Measurements from ENCODE around the gene GOLGA5. TPM values are rescaled to one million over a fixed set of nuclear protein-coding genes. Genes with fewer than 3 reads are reported as not detected.

GOLGA5 gene
- total RNA-seq, 1 donor from 2014 or later = 16.6 TPM

GRCh38 chr14:92797935-92798653 is 4.0 kb downstream of the GOLGA5 start:
- H3K36me3 Mint-ChIP-seq (ENCODE audit: low read depth) = peaks cover 48% of the 10 kb centered on the region
- intact Hi-C loops (cut with micrococcal nuclease) = no loop called here
- CTCF ChIA-PET = interaction anchor here (1.0 kb wide), 1 partner anchor 10 kb away, joined by 3 read pairs; no protein-coding TSS in a partner anchor
- no peak overlapping the region for H3K27ac Mint-ChIP-seq
- DNase-seq (no peak), ATAC-seq (ENCODE audit: low read depth) (no peak)
- H3K4me1 Mint-ChIP-seq = peaks cover 52% of the 10 kb centered on the region
- no peak overlapping the region for H3K4me3 Mint-ChIP-seq
- H3K27me3 Mint-ChIP-seq = no peaks in the 10 kb centered on the region
- H3K9me3 Mint-ChIP-seq = no peaks in the 10 kb centered on the region
- no peak for TF ChIP-seq CTCF (IDR thresholded peaks at IDR 0.05)
- POLR2A ChIA-PET = no interaction called here

GRCh38 chr14:92798811-92799210 is 4.7 kb downstream of the GOLGA5 start:
- peaks cover 55% of the 10 kb centered on the region for H3K36me3 Mint-ChIP-seq (ENCODE audit: low read depth)
- ChIA-PET POLR2A (interaction anchor here (0.7 kb wide), 1 partner anchor 333 kb away, joined by 5 read pairs; no protein-coding TSS in a partner anchor), CTCF (interaction anchor here (1.0 kb wide), 1 partner anchor 9 kb away, joined by 3 read pairs; no protein-coding TSS in a partner anchor)
- TF ChIP-seq CTCF (IDR thresholded peaks at IDR 0.05) = no peak
- H3K27me3 Mint-ChIP-seq = no peaks in the 10 kb centered on the region
- peaks cover 47% of the 10 kb centered on the region for H3K4me1 Mint-ChIP-seq
- H3K27ac Mint-ChIP-seq = no peak overlapping the region
- intact Hi-C loops (cut with micrococcal nuclease) = no loop called here
- DNase-seq (no peak), ATAC-seq (ENCODE audit: low read depth) (no peak)
- H3K9me3 Mint-ChIP-seq = no peaks in the 10 kb centered on the region
- no peak overlapping the region for H3K4me3 Mint-ChIP-seq

GRCh38 chr14:92800012-92800411 is 5.9 kb downstream of the GOLGA5 start:
- Mint-ChIP-seq H3K9me3 (no peaks in the 10 kb centered on the region), H3K36me3 (ENCODE audit: low read depth) (peaks cover 58% of the 10 kb centered on the region), H3K27ac (no peak overlapping the region), H3K4me3 (no peak overlapping the region), H3K27me3 (no peaks in the 10 kb centered on the region), H3K4me1 (peaks cover 46% of the 10 kb centered on the region)
- POLR2A ChIA-PET = interaction anchor here (0.7 kb wide), 1 partner anchor 679 kb away, joined by 3 read pairs; the partner anchor contains the start of gene NDUFB1
- no peak for TF ChIP-seq CTCF (IDR thresholded peaks at IDR 0.05)
- intact Hi-C loops (cut with micrococcal nuclease) = no loop called here
- ATAC-seq (ENCODE audit: low read depth) (no peak), DNase-seq (no peak)
- CTCF ChIA-PET = no interaction called here

GRCh38 chr14:92800525-92800924 is 6.4 kb downstream of the GOLGA5 start:
- Mint-ChIP-seq H3K27ac (no peak overlapping the region), H3K4me3 (no peak overlapping the region), H3K9me3 (no peaks in the 10 kb centered on the region), H3K27me3 (no peaks in the 10 kb centered on the region), H3K36me3 (ENCODE audit: low read depth) (peaks cover 63% of the 10 kb centered on the region), H3K4me1 (peaks cover 43% of the 10 kb centered on the region)
- CTCF ChIA-PET = no interaction called here
- intact Hi-C loops (cut with micrococcal nuclease) = no loop called here
- no peak for TF ChIP-seq CTCF (IDR thresholded peaks at IDR 0.05)
- no peak for ATAC-seq (ENCODE audit: low read depth)
- DNase-seq = no peak
- POLR2A ChIA-PET = interaction anchor here (0.7 kb wide), 1 partner anchor 679 kb away, joined by 3 read pairs; the partner anchor contains the start of gene NDUFB1

GRCh38 chr14:92801917-92802316 is 7.8 kb downstream of the GOLGA5 start:
- Mint-ChIP-seq H3K4me3 (no peak overlapping the region), H3K36me3 (ENCODE audit: low read depth) (peaks cover 69% of the 10 kb centered on the region), H3K27ac (no peak overlapping the region), H3K9me3 (no peaks in the 10 kb centered on the region), H3K4me1 (peaks cover 41% of the 10 kb centered on the region), H3K27me3 (no peaks in the 10 kb centered on the region)
- CTCF ChIA-PET = no interaction called here
- intact Hi-C loops (cut with micrococcal nuclease) = no loop called here
- no peak for TF ChIP-seq CTCF (IDR thresholded peaks at IDR 0.05)
- DNase-seq = no peak
- POLR2A ChIA-PET = no interaction called here
- ATAC-seq (ENCODE audit: low read depth) = no peak

All from activated B cell treated with CpG ODN at 0.5 μM for 24 hours (primary cell).